HepG2 (cell line): Measurements from ENCODE around the gene ACTN1. TPM values are rescaled to one million over a fixed set of nuclear protein-coding genes. Genes with fewer than 3 reads are reported as not detected.

Source experiments
- AKAP8 ChIP-seq: sonication (generic); formaldehyde crosslinking; IDR thresholded peaks from 2 replicates; pipeline ENCODE4 v1.5.1; 2020; ENCODE audit warnings: mild to moderate bottlenecking, missing genetic modification reagents
- HNRNPK ChIP-seq: fragments of 200-400 bp; formaldehyde crosslinking; IDR thresholded peaks from 2 replicates; pipeline ENCODE4 v1.6.1; 2018; ENCODE audit warnings: low read length, low read depth, moderate library complexity, mild to moderate bottlenecking; ENCODE audit not compliant: poor library complexity, severe bottlenecking
- SATB2 ChIP-seq: sonication (generic); formaldehyde crosslinking; IDR thresholded peaks from 2 replicates; pipeline ENCODE4 v1.5.0; 2020; ENCODE audit warnings: missing genetic modification reagents
- SP1 ChIP-seq, 2 experiments: fragments of 450-650 bp in 1 of 2; sonication (generic) in 1 of 2; formaldehyde crosslinking in 1 of 2; IDR thresholded peaks; 2 replicates each; pipeline versions ENCODE4 v1.4.0 to v1.6.1; 2016 to 2020; ENCODE audit warnings: missing genetic modification reagents in 1 of 2
- TFE3 ChIP-seq: IDR thresholded peaks from 2 replicates; pipeline ENCODE4 v1.6.1; 2016
- ZBTB26 ChIP-seq: IDR thresholded peaks from 2 replicates; pipeline ENCODE4 v1.6.1; 2016; ENCODE audit warnings: missing compliant biosample characterization, missing genetic modification reagents, borderline replicate concordance
- ZBTB40 ChIP-seq, 2 experiments: fragments of 450-650 bp in 1 of 2; sonication (generic) in 1 of 2; formaldehyde crosslinking in 1 of 2; IDR thresholded peaks; 2 replicates each; pipeline versions ENCODE4 v1.6.1 to v1.8.0; 2016 to 2022; ENCODE audit warnings: antibody characterized with exemption in 1 of 2, mild to moderate bottlenecking in 1 of 2, missing genetic modification reagents in 1 of 2
- ZBTB7A ChIP-seq: sonication (generic); formaldehyde crosslinking; IDR thresholded peaks from 2 replicates; pipeline ENCODE4 v1.8.0; 2022; ENCODE audit warnings: mild to moderate bottlenecking, missing genetic modification reagents
- ZNF460 ChIP-seq: sonication (generic); formaldehyde crosslinking; IDR thresholded peaks from 2 replicates; pipeline ENCODE4 v1.5.1; 2020; ENCODE audit warnings: missing genetic modification reagents, mild to moderate bottlenecking, borderline replicate concordance
- ZNF589 ChIP-seq: sonication (generic); formaldehyde crosslinking; conservative IDR thresholded peaks from 2 replicates; pipeline ENCODE4 v1.8.0; 2022; ENCODE audit warnings: mild to moderate bottlenecking, moderate library complexity, missing genetic modification reagents
- ZNF616 ChIP-seq: sonication (generic); formaldehyde crosslinking; IDR thresholded peaks from 2 replicates; pipeline ENCODE4 v1.5.0; 2020; ENCODE audit warnings: low read depth, mild to moderate bottlenecking, missing genetic modification reagents
- ZNF75D ChIP-seq: sonication (generic); formaldehyde crosslinking; IDR thresholded peaks from 2 replicates; pipeline ENCODE4 v1.8.1; 2023; ENCODE audit warnings: missing genetic modification reagents, mild to moderate bottlenecking, borderline replicate concordance
- polyA plus RNA-seq, 8 experiments: library from polyadenylated mRNA; depleted of rRNA in 3 of 8; stranded (reverse) in 7 of 8; unstranded in 1 of 8; fragments of >200 nt; fragmentation: Illumina TruSeq in 4 of 8; extraction: Trizol in 4 of 8; gene quantifications; 2 replicates each; pipeline versions ENCODE4 v1.2.1 to v1.2.3, GENCODE V29; 2011 to 2016; ENCODE audit warnings: low read depth in 4 of 8, missing spikeins in 1 of 8, mixed read lengths in 1 of 8; ENCODE audit not compliant: insufficient read depth in 1 of 8
- total RNA-seq, 5 experiments: library from RNA; depleted of rRNA; stranded (reverse); fragments of >200 nt; fragmentation: Illumina TruSeq; extraction: Trizol; gene quantifications; 2 replicates each; pipeline ENCODE4 v1.2.3, GENCODE V29; 2016; ENCODE audit warnings: low read depth in 1 of 5

ACTN1 gene
- total and polyA plus RNA-seq, 2 of the 13 experiments (the other 11 are each of a cell fraction or from before 2014, with no cell fraction given): 58.6 to 162 TPM

DNA sequence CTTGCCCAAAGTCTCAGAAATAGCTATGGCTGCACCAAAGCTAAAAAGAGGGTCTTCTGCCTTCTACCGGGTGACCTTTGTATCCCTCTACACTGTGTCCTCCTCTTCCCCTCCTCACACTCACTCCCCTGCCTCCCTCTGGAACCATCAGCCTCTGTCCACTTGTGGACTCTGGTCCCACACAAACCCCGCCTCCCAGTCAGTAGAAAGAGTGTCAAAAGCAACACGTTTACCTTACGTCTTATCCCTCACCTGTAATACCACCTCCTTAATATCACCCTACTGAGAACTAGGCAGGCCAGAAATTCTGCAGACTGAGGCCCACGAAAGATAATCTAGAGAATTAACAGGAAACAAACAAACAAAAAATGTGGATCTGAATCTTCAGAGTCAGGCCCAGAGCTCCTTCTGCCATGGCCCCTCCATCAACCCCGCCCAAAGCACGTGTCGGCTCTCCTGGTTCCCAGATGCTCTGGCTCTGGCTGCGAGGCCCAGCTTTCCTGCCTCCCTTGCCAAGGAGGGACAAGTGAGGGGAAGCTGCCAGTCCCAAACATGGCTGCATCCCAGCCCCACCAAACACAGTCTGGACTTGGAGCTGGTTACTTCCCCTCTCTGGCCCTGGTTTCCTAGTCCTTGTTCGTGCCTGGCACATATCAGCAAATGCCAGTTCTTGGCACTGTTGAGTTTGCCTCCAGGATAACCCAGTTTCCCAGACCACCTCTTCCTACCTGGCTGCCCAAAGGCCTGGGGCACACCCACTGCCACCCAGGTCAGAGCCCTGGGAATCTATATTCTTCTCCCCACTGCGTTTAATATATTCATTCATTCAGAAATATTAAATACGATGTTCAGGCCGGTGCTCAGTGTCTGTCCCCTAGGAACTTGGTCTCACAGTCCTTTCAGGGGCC is 2.7 kb downstream of the ACTN1 start (continued):
- TF ChIP-seq ZBTB40 (IDR thresholded peaks at IDR 0.05): no peak
- TF ChIP-seq ZBTB40 (CRISPR knock-in tag; IDR thresholded peaks at IDR 0.05): peak; percentile 63; the same call in 1 of the 2 replicates
- TF ChIP-seq ZNF460 (CRISPR knock-in tag): no peak
- 0 out of 2 replicates have a peak, but pooled peaks have one; percentile 76 for TF ChIP-seq SATB2 (CRISPR knock-in tag)
- TF ChIP-seq HNRNPK: no peak
- no peak for TF ChIP-seq SP1 (IDR thresholded peaks at IDR 0.05)
- peak; percentile 18; the same call in 1 of the 2 replicates for TF ChIP-seq SP1 (CRISPR knock-in tag; IDR thresholded peaks at IDR 0.05)
- TF ChIP-seq TFE3 (CRISPR knock-in tag): 0 out of 2 replicates have a peak, but pooled peaks have one; percentile 36
- TF ChIP-seq ZNF589: 0 out of 2 replicates have a peak, but pooled peaks have one; percentile 54
- peak; percentile 85; the same call in 1 of the 2 replicates for TF ChIP-seq AKAP8 (CRISPR knock-in tag)
- no peak for TF ChIP-seq ZNF75D (CRISPR knock-in tag)
- no peak for TF ChIP-seq ZBTB26 (CRISPR knock-in tag)
- no peak for TF ChIP-seq ZNF616 (CRISPR knock-in tag)
- TF ChIP-seq ZBTB7A: peak; percentile 69; the same call in 1 of the 2 replicates
